Upper lobe of right lung (tissue), 1 donor: ENCODE results near the gene DSCAM. TPM values are rescaled to one million over a fixed set of nuclear protein-coding genes. Genes with fewer than 3 reads are reported as not detected.

ENCODE experiments used
- ATAC-seq: fragments of 200-7000 bp; cut with Tn5 transposase; one replicate; pipeline ENCODE4 v1.9.1; 2020; ENCODE audit warnings: mild to moderate bottlenecking, moderate library complexity
- DNase-seq: peaks from one replicate; pipeline ENCODE4 v3.0.0-alpha.2; 2020
- H3K27ac ChIP-seq: fragments of 200-600 bp; one replicate; pipeline ENCODE4 v1.8.0; 2022
- H3K27me3 ChIP-seq: fragments of 200-600 bp; one replicate; pipeline ENCODE4 v1.8.0; 2022; ENCODE audit warnings: mild to moderate bottlenecking
- H3K36me3 ChIP-seq: fragments of 200-600 bp; one replicate; pipeline ENCODE4 v1.8.0; 2022
- H3K4me1 ChIP-seq: fragments of 200-600 bp; one replicate; pipeline ENCODE4 v1.8.0; 2022
- H3K4me3 ChIP-seq: fragments of 200-600 bp; one replicate; pipeline ENCODE4 v1.8.0; 2022; ENCODE audit warnings: mild to moderate bottlenecking
- H3K9me3 ChIP-seq: fragments of 200-600 bp; one replicate; pipeline ENCODE4 v1.8.0; 2022
- intact Hi-C: fragments of 100-400 bp; cut with DNase I; formaldehyde crosslinking; loops from one replicate; pipeline ENCODE4 v1.11.0; 2022
- total RNA-seq: library from RNA; stranded (reverse); fragmentation: NEBNext Ultra II Directional; extraction: Animal tissue kit (Norgen Biotek cat#: 25700); gene quantifications from one replicate; pipeline ENCODE4 v1.2.1, GENCODE V29; 2021
- TF ChIP-seq, protein P1 (sequence below): fragments of 200-600 bp; IDR thresholded peaks from one replicate; pipeline ENCODE4 v1.8.0; 2022; ENCODE audit warnings: antibody characterized with exemption
- donor health status: DM: no; HTN: yes; CAD: no; lungs with severe emphysema.

DSCAM gene
- total RNA-seq, 1 donor from 2014 or later: not detected

DNA sequence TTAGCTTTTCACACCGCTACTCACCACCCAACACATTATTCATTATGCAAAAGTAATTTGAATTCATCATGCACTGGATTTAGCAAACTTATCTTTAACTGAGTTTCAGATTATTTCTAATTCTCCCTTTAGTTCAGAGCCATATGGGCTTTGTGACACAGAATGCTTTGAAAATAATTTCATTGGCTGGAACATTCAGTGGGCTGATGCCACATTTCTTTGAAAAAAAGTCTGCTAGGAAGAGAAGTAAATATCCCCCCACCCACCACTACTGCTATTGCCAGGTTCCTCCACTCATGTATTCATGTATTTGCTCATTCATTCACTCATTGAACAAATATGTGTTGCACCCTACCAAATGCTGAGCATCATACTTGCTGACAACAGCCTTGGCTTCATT, 280.5 kb downstream of the DSCAM start:
- H3K36me3 ChIP-seq: no peaks in the 10 kb centered on the region
- H3K4me1 ChIP-seq: no peaks in the 10 kb centered on the region
- TF ChIP-seq, protein P1, sequence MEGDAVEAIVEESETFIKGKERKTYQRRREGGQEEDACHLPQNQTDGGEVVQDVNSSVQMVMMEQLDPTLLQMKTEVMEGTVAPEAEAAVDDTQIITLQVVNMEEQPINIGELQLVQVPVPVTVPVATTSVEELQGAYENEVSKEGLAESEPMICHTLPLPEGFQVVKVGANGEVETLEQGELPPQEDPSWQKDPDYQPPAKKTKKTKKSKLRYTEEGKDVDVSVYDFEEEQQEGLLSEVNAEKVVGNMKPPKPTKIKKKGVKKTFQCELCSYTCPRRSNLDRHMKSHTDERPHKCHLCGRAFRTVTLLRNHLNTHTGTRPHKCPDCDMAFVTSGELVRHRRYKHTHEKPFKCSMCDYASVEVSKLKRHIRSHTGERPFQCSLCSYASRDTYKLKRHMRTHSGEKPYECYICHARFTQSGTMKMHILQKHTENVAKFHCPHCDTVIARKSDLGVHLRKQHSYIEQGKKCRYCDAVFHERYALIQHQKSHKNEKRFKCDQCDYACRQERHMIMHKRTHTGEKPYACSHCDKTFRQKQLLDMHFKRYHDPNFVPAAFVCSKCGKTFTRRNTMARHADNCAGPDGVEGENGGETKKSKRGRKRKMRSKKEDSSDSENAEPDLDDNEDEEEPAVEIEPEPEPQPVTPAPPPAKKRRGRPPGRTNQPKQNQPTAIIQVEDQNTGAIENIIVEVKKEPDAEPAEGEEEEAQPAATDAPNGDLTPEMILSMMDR: no peak
- ATAC-seq (no peak), DNase-seq (no peak)
- intact Hi-C loops: no loop called here
- no peaks in the 10 kb centered on the region for H3K27me3 ChIP-seq
- H3K9me3 ChIP-seq: no peaks in the 10 kb centered on the region
- no peak overlapping the region for H3K4me3 ChIP-seq
- no peak overlapping the region for H3K27ac ChIP-seq

DNA sequence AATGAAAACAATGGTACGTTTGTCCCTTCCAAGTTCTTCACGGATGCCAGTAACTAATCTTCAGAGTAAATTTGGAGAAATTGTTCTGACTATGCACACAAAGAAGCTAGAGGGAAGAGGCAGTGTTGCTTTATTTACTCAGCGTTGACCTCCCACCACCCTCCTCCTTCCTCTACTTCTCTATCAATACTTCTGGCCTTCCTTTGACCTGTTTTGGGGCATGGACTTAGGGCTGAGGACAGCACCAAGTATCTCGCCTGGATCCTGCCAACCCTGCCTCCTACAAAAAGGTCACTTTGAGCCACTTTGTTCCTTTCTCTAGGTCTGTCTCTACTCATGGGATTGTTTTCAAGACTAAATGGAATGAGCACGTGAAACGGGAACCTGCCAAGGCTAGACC, 282.6 kb downstream of the DSCAM start:
- no peaks in the 10 kb centered on the region for H3K9me3 ChIP-seq
- TF ChIP-seq, protein P1: no peak
- H3K27me3 ChIP-seq: no peaks in the 10 kb centered on the region
- intact Hi-C loops: no loop called here
- H3K4me1 ChIP-seq: no peaks in the 10 kb centered on the region
- no peak for ATAC-seq
- H3K4me3 ChIP-seq: no peak overlapping the region
- DNase-seq: no peak
- H3K36me3 ChIP-seq: no peaks in the 10 kb centered on the region
- no peak overlapping the region for H3K27ac ChIP-seq

DNA sequence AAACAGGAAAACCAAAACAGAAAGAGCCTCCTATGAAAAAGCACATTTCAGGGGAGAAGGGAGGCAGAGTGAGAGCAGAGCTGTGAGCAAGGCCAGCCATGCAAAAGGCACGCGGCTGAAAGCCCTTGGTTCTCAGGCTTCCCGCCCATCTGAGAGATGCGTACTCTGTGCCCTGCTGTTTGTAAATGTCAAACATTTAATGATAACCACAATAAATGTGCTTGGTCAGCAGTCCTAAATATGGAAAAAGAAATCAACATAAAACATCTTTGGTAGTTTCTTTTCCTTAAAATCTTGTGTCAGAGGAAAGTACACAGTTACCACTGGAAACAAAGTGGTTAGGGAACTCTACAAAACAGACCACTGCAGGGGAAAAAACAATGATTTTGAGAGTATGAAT, 283.1 kb downstream of the DSCAM start:
- DNase-seq (no peak), ATAC-seq (no peak)
- Histone ChIP-seq H3K36me3 (no peaks in the 10 kb centered on the region), H3K4me3 (no peak overlapping the region), H3K27me3 (no peaks in the 10 kb centered on the region), H3K27ac (no peak overlapping the region), H3K9me3 (no peaks in the 10 kb centered on the region), H3K4me1 (no peaks in the 10 kb centered on the region)
- intact Hi-C loops: no loop called here
- TF ChIP-seq, protein P1: no peak

GRCh38 chr21:40562242-40563002, 284.5 kb downstream of the DSCAM start:
- Histone ChIP-seq H3K27ac (no peak overlapping the region), H3K4me1 (no peaks in the 10 kb centered on the region), H3K27me3 (no peaks in the 10 kb centered on the region), H3K4me3 (no peak overlapping the region), H3K9me3 (no peaks in the 10 kb centered on the region), H3K36me3 (no peaks in the 10 kb centered on the region)
- intact Hi-C loops: no loop called here
- TF ChIP-seq, protein P1: no peak
- ATAC-seq: no peak
- no peak for DNase-seq

DNA sequence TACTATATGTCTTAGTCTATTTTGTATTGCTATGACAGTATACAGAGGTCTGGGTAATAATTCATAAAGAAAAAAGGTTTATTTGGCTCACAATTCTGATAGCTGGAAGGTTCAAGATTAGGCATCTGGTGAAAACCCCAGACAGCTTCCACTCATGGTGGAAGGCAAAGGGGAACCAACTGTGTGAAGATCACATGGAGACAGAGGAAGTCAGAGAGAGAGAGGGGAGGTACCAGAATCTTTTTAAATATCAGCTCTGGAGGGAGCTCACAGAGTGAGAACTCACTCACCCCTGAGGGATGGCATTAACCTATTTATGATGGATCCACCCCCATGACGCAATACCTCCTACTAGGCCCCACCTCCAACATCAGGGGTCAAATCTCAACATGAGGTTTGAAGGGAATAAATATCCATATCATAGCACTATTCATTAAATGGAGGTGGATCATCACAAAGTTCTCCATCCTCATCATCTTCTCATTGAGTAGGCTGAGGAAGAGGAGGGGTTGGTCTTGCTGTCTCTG, 290.5 kb downstream of the DSCAM start:
- TF ChIP-seq, protein P1: no peak
- Histone ChIP-seq H3K27me3 (no peaks in the 10 kb centered on the region), H3K27ac (no peak overlapping the region), H3K4me3 (no peak overlapping the region), H3K4me1 (no peaks in the 10 kb centered on the region), H3K36me3 (no peaks in the 10 kb centered on the region), H3K9me3 (no peaks in the 10 kb centered on the region)
- intact Hi-C loops: no loop called here
- peak; percentile 55 for ATAC-seq
- no peak for DNase-seq
